Endothelial cell of umbilical vein (primary cell): Measurements from ENCODE around the gene SYCE1L.

Source experiments
- JUN ChIP-seq: IDR thresholded peaks from 2 replicates; pipeline ENCODE4 v1.6.1; 2011; ENCODE audit warnings: borderline replicate concordance, low read depth; ENCODE audit not compliant: insufficient read length, insufficient read depth
- POLR2A ChIP-seq: IDR thresholded peaks from 2 replicates; pipeline ENCODE4 v1.6.1; 2012; ENCODE audit warnings: low read depth, mild to moderate bottlenecking, control low read depth, low read length
- TF ChIP-seq, protein P1 (sequence below), 2 donors: IDR thresholded peaks; 1 replicate in 1 of 2; 2 replicates in 1 of 2; pipeline ENCODE4 v1.5.1; 2011; ENCODE audit warnings: low read length in 2 of 2, mild to moderate bottlenecking in 2 of 2, moderate library complexity in 2 of 2, control low read depth in 1 of 2, inconsistent platforms in 1 of 2, low read depth in 1 of 2; ENCODE audit not compliant: insufficient read depth in 1 of 2; ENCODE audit errors: extremely low read depth in 1 of 2

DNA sequence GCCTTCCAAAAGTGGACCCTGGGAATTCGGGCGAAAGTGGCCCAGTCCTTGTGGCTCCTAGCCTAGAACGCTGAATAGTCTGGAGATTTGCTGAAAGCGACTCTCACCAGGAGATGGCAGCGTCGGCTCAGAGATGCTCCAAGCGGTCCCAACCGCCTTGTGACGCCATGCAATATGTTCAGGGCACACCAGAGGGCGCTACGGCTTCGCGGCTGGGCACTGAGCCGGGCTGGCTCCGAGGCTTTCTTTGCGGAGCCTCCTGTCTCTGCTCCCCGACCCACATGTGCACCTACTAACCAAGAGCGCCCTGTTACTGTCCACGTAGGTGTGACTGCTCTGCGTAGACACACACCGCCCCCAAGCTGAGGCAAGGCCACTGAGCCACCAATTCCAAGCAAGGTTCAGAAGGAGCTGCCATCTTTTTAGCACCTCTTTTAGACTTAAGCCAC, 36.9 kb downstream of the SYCE1L start:
- TF ChIP-seq, protein P1, sequence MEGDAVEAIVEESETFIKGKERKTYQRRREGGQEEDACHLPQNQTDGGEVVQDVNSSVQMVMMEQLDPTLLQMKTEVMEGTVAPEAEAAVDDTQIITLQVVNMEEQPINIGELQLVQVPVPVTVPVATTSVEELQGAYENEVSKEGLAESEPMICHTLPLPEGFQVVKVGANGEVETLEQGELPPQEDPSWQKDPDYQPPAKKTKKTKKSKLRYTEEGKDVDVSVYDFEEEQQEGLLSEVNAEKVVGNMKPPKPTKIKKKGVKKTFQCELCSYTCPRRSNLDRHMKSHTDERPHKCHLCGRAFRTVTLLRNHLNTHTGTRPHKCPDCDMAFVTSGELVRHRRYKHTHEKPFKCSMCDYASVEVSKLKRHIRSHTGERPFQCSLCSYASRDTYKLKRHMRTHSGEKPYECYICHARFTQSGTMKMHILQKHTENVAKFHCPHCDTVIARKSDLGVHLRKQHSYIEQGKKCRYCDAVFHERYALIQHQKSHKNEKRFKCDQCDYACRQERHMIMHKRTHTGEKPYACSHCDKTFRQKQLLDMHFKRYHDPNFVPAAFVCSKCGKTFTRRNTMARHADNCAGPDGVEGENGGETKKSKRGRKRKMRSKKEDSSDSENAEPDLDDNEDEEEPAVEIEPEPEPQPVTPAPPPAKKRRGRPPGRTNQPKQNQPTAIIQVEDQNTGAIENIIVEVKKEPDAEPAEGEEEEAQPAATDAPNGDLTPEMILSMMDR (IDR thresholded peaks at IDR 0.05; ENCODE audit: extremely low read depth in 1 of 2, insufficient read depth in 1 of 2, low read depth in 1 of 2, low read length in 2 of 2) = peak; percentile 99 to 100
- no peak for TF ChIP-seq POLR2A
- TF ChIP-seq JUN = no peak
